ENCODE data around the gene CCDC149.

CCDC149 gene

GRCh38 chr4:24837781-24838180 lies 75.1 kb downstream of the CCDC149 start:
- no peak for TF ChIP-seq CTCF (IDR thresholded peaks at IDR 0.05; ENCODE audit: low read depth, low read length)

GRCh38 chr4:24837336-24837735 lies 75.5 kb downstream of the CCDC149 start:
- in situ Hi-C loops (cut with HindIII; ENCODE audit: low sequenced_read_pairs), result no loop called here
- H3K4me3 ChIP-seq (ENCODE audit: low read depth, low read length), result no peak overlapping the region
- no peak for TF ChIP-seq CTCF (IDR thresholded peaks at IDR 0.05; ENCODE audit: low read depth, low read length)
- DNase-seq (ENCODE audit: low read depth, low spot score), result no peak

More at GRCh38 chr4:24837781-24838180, 75.1 kb downstream of the CCDC149 start:
- DNase-seq (ENCODE audit: low read depth, low spot score), result no peak
- in situ Hi-C loops (cut with HindIII; ENCODE audit: low sequenced_read_pairs), result no loop called here
- H3K4me3 ChIP-seq (ENCODE audit: low read depth, low read length), result no peak overlapping the region

GRCh38 chr4:24836661-24837242 lies 76.1 kb downstream of the CCDC149 start:
- H3K4me3 ChIP-seq (ENCODE audit: low read depth, low read length), result no peak overlapping the region
- in situ Hi-C loops (cut with HindIII; ENCODE audit: low sequenced_read_pairs), result no loop called here
- no peak for TF ChIP-seq CTCF (IDR thresholded peaks at IDR 0.05; ENCODE audit: low read depth, low read length)
- no peak for DNase-seq (ENCODE audit: low read depth, low spot score)

DNA sequence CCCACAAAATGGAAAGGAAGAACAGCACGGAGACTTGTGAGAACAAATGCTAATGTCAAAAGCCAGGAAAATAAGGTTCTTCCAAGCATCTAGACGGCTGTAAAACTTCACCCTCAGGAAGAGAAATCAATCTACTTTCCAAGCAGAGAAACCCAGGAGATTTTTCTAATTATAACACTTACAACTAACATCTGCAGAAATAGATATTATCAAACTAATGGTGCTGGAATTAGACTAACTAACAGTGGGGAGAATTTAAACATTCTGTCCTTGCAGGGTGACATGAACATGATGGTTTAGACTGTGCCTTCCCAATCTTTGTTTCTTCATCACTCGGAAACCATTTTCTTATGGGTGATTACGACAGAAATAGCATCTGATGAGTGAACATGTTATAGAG lies 77.1 kb downstream of the CCDC149 start:
- no peak overlapping the region for H3K4me3 ChIP-seq (ENCODE audit: low read depth, low read length)
- in situ Hi-C loops (cut with HindIII; ENCODE audit: low sequenced_read_pairs), result no loop called here
- DNase-seq (ENCODE audit: low read depth, low spot score), result no peak
- TF ChIP-seq CTCF (IDR thresholded peaks at IDR 0.05; ENCODE audit: low read depth, low read length), result no peak

DNA sequence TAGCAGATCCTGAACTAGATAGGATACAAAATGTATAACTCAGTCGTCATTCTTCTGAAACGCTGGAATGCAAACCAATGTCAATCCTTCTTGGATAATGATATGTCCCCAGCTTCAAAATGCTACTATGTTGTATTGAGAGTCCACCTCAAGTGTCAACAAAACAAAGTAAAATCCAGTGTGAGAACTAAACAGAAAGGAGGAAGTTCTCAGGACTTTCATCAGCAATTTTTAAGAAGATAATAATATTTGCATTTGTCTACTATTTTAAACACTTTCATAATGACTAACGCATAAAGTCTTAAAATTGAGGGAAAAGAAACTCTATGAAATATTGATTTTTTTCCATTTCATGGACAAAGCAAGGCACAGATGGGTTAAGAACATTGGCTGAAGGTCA lies 81.2 kb downstream of the CCDC149 start:
- no peak for DNase-seq (ENCODE audit: low read depth, low spot score)
- no peak overlapping the region for H3K4me3 ChIP-seq (ENCODE audit: low read depth, low read length)
- no peak for TF ChIP-seq CTCF (IDR thresholded peaks at IDR 0.05; ENCODE audit: low read depth, low read length)
- in situ Hi-C loops (cut with HindIII; ENCODE audit: low sequenced_read_pairs), result no loop called here

DNA sequence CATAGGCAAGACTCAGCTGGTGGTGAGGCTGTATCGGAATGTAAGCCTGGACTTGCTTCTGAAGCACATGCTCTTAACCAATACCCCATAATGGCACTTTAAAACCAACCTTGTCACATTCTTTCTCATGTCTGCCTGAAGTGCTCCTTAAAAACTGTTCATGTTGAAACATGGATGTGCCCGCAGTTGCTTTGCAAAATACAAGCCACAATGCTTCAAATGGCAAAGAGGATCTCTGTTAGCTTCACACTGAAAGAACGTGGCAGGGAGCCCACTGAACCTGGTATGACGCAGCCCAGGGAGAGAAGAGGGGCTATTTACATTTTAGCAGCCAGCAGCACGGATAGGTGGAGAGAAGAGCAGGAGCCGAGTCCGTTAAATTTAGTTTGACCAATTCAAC lies 88.1 kb downstream of the CCDC149 start:
- in situ Hi-C loops (cut with HindIII; ENCODE audit: low sequenced_read_pairs), result no loop called here
- TF ChIP-seq CTCF (IDR thresholded peaks at IDR 0.05; ENCODE audit: low read depth, low read length), result no peak
- H3K4me3 ChIP-seq (ENCODE audit: low read depth, low read length), result no peak overlapping the region
- no peak for DNase-seq (ENCODE audit: low read depth, low spot score)

DNA sequence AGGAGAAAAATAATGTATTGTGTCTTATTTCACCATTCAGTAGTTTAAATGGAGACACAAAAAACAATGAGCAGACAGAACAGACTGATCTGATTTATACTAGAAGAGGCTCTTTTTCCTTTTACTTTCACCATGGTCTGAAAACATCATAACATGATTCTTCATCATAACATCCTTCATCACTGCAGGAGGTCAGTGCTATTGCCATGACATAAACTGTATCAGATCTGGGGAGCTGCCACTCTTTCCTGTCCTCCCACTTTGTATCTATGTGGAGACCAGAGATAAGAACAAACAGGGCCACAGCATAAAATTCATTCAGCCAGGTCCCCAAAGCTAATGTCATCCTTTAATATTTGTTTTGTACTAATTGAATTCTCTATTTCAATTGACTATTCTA lies 92.3 kb downstream of the CCDC149 start:
- TF ChIP-seq CTCF (IDR thresholded peaks at IDR 0.05; ENCODE audit: low read depth, low read length), result no peak
- H3K4me3 ChIP-seq (ENCODE audit: low read depth, low read length), result no peak overlapping the region
- no peak for DNase-seq (ENCODE audit: low read depth, low spot score)
- in situ Hi-C loops (cut with HindIII; ENCODE audit: low sequenced_read_pairs), result no loop called here
